DND-41 (cell line): Measurements from ENCODE around the gene KCNAB1.

Experiments used
- ATAC-seq: fragments of 200-7000 bp; cut with Tn5 transposase; 3 replicates; pipeline ENCODE4 v1.9.1; 2021; ENCODE audit warnings: low read depth; ENCODE audit not compliant: insufficient read depth
- DNase-seq: peaks from one replicate; pipeline ENCODE4 v3.0.0-alpha.2; 2020
- H2AFZ ChIP-seq: 2 replicates; pipeline ENCODE4 v1.6.0; 2012; ENCODE audit warnings: low read depth, low read length
- H3K27ac ChIP-seq: 2 replicates; pipeline ENCODE4 v1.5.1; 2012; ENCODE audit warnings: low read length, inconsistent platforms
- H3K27me3 ChIP-seq: fragments of 200-600 bp; sonication (generic); 2 replicates; pipeline ENCODE4 v1.6.0; 2012; ENCODE audit warnings: low read length, mild to moderate bottlenecking, inconsistent platforms; ENCODE audit not compliant: insufficient read depth, poor library complexity
- H3K36me3 ChIP-seq: 2 replicates; pipeline ENCODE4 v1.5.1; 2012; ENCODE audit warnings: low read length, inconsistent platforms; ENCODE audit not compliant: insufficient read depth
- H3K4me1 ChIP-seq: 2 replicates; pipeline ENCODE4 v1.5.1; 2012; ENCODE audit warnings: mild to moderate bottlenecking, low read length; ENCODE audit not compliant: insufficient read depth
- H3K4me2 ChIP-seq: 2 replicates; pipeline ENCODE4 v1.6.0; 2012; ENCODE audit warnings: mild to moderate bottlenecking, moderate library complexity, low read length, inconsistent platforms; ENCODE audit not compliant: insufficient read depth
- H3K4me3 ChIP-seq, 2 experiments: fragments of 200-600 bp in 1 of 2; shearing (Covaris generic) in 1 of 2; 2 replicates each; pipeline ENCODE4 v1.5.1; 2012 to 2016; ENCODE audit warnings: inconsistent platforms in 2 of 2, low read length in 2 of 2, mild to moderate bottlenecking in 2 of 2, low read depth in 1 of 2, moderate library complexity in 1 of 2
- H3K79me2 ChIP-seq: 2 replicates; pipeline ENCODE4 v1.6.0; 2012; ENCODE audit warnings: low read length, inconsistent platforms; ENCODE audit not compliant: insufficient read depth
- H3K9ac ChIP-seq: 2 replicates; pipeline ENCODE4 v1.6.0; 2012; ENCODE audit warnings: low read depth, mild to moderate bottlenecking, inconsistent platforms, low read length, moderate library complexity
- H3K9me3 ChIP-seq: 2 replicates; pipeline ENCODE4 v1.5.1; 2012; ENCODE audit warnings: low read length, moderate library complexity, mild to moderate bottlenecking, inconsistent platforms; ENCODE audit not compliant: insufficient read depth, severe bottlenecking
- H4K20me1 ChIP-seq: 2 replicates; pipeline ENCODE4 v1.6.0; 2012; ENCODE audit warnings: low read length; ENCODE audit not compliant: insufficient read depth
- CTCF ChIP-seq: IDR thresholded peaks from 2 replicates; pipeline ENCODE4 v1.5.1; 2012; ENCODE audit warnings: borderline replicate concordance, low read length, moderate library complexity, mild to moderate bottlenecking; ENCODE audit not compliant: poor library complexity, severe bottlenecking; ENCODE audit errors: extremely low read depth
- EZH2 ChIP-seq: IDR thresholded peaks from 3 replicates; pipeline ENCODE4 v1.6.1; 2012; ENCODE audit warnings: borderline replicate concordance, low read depth, mild to moderate bottlenecking, moderate library complexity, low read length, inconsistent platforms; ENCODE audit not compliant: severe bottlenecking

The KCNAB1 gene

GRCh38 chr3:156582532-156583183 lies 462.3 kb downstream of the KCNAB1 start:
- TF ChIP-seq EZH2 (no peak), CTCF (no peak)
- no peak overlapping the region for H3K4me3 ChIP-seq
- H3K79me2 ChIP-seq: no peaks in the 10 kb centered on the region
- H3K4me2 ChIP-seq: no peak overlapping the region
- ATAC-seq (no peak), DNase-seq (no peak)
- H4K20me1 ChIP-seq: no peaks in the 10 kb centered on the region
- no peaks in the 10 kb centered on the region for H3K36me3 ChIP-seq
- no peaks in the 10 kb centered on the region for H3K9me3 ChIP-seq
- no peak overlapping the region for H3K27ac ChIP-seq
- H3K27me3 ChIP-seq: peaks cover 15% of the 10 kb centered on the region
- no peak overlapping the region for H3K9ac ChIP-seq
- H3K4me1 ChIP-seq: no peaks in the 10 kb centered on the region
- no peak overlapping the region for H2AFZ ChIP-seq

GRCh38 chr3:156583469-156583868 lies 463.1 kb downstream of the KCNAB1 start:
- TF ChIP-seq EZH2: no peak
- TF ChIP-seq CTCF: no peak
- Histone ChIP-seq H2AFZ (no peak overlapping the region), H3K4me1 (no peaks in the 10 kb centered on the region), H3K36me3 (no peaks in the 10 kb centered on the region), H3K4me3 (no peak overlapping the region), H4K20me1 (no peaks in the 10 kb centered on the region), H3K4me2 (no peak overlapping the region), H3K27me3 (peaks cover 14% of the 10 kb centered on the region), H3K27ac (no peak overlapping the region), H3K9me3 (no peaks in the 10 kb centered on the region), H3K79me2 (no peaks in the 10 kb centered on the region), H3K9ac (no peak overlapping the region)
- ATAC-seq (no peak), DNase-seq (no peak)

GRCh38 chr3:156586905-156587759 lies 466.8 kb downstream of the KCNAB1 start:
- H3K36me3 ChIP-seq: no peaks in the 10 kb centered on the region
- H3K4me3 ChIP-seq: no peak overlapping the region
- no peaks in the 10 kb centered on the region for H4K20me1 ChIP-seq
- H3K9ac ChIP-seq: no peak overlapping the region
- no peaks in the 10 kb centered on the region for H3K4me1 ChIP-seq
- H3K9me3 ChIP-seq: no peaks in the 10 kb centered on the region
- DNase-seq (no peak), ATAC-seq (no peak)
- H3K79me2 ChIP-seq: no peaks in the 10 kb centered on the region
- H2AFZ ChIP-seq: no peak overlapping the region
- no peak overlapping the region for H3K27ac ChIP-seq
- no peak overlapping the region for H3K4me2 ChIP-seq
- H3K27me3 ChIP-seq: peaks cover 13% of the 10 kb centered on the region
- TF ChIP-seq EZH2: no peak
- TF ChIP-seq CTCF: no peak
